Activated CD8-positive, alpha-beta T cell treated with anti-CD3 and anti-CD28 coated beads for 36 hours (primary cell): ENCODE data around the gene DCAF6. TPM values are rescaled to one million over a fixed set of nuclear protein-coding genes. Genes with fewer than 3 reads are reported as not detected.

Experiments used
- ATAC-seq: fragments of 200-7000 bp; cut with Tn5 transposase; one replicate; pipeline ENCODE4 v1.10.0; 2021; ENCODE audit warnings: mild to moderate bottlenecking, moderate library complexity
- CTCF ChIA-PET: fragments of 350-600 bp; sonication (Branson Sonifier 250); formaldehyde crosslinking; loops from one replicate; lab custom pipeline; 2021; ENCODE audit warnings: antibody characterized with exemption; lab: Charles Lee
- POLR2A ChIA-PET: fragments of 350-600 bp; sonication (Branson Sonifier 250); formaldehyde crosslinking; loops from one replicate; lab custom pipeline; 2021; ENCODE audit warnings: antibody characterized with exemption; lab: Charles Lee
- DNase-seq: peaks from one replicate; pipeline ENCODE4 v3.0.0-alpha.2; 2020
- H3K27ac Mint-ChIP-seq: one replicate; pipeline ENCODE4 v1.8.0; 2021; ENCODE audit warnings: mild to moderate bottlenecking, mixed read lengths
- H3K27me3 Mint-ChIP-seq: one replicate; pipeline ENCODE4 v1.8.0; 2021; ENCODE audit warnings: mixed read lengths
- H3K36me3 Mint-ChIP-seq: one replicate; pipeline ENCODE4 v1.8.0; 2021; ENCODE audit warnings: low read depth, mixed read lengths
- H3K4me1 Mint-ChIP-seq: one replicate; pipeline ENCODE4 v1.8.0; 2021; ENCODE audit warnings: low read depth, mixed read lengths
- H3K4me3 Mint-ChIP-seq: one replicate; pipeline ENCODE4 v1.8.0; 2021; ENCODE audit warnings: mild to moderate bottlenecking, moderate library complexity, mixed read lengths
- H3K9me3 Mint-ChIP-seq: one replicate; pipeline ENCODE4 v1.8.0; 2021; ENCODE audit warnings: mixed read lengths
- CTCF ChIP-seq: fragments of 200-600 bp; IDR thresholded peaks from one replicate; pipeline ENCODE4 v1.8.0; 2022; ENCODE audit warnings: antibody characterized with exemption, mild to moderate bottlenecking
- intact Hi-C: fragments of 100-400 bp; cut with micrococcal nuclease; formaldehyde crosslinking; loops from one replicate; pipeline ENCODE4 v1.10.0; 2022
- total RNA-seq, 2 experiments: library from RNA; stranded (reverse); gene quantifications; one replicate each; pipeline ENCODE4 v1.2.3, GENCODE V29; 2021

The DCAF6 gene
- total RNA-seq, 2 experiments from 2014 or later: 21.6 to 22.6 TPM

GRCh38 chr1:167905671-167906070, 30.8 kb upstream of the DCAF6 start:
- ChIA-PET POLR2A (no interaction called here), CTCF (interaction anchor here (1.3 kb wide), 1 partner anchor 263 kb away, joined by 5 read pairs; no protein-coding TSS in a partner anchor)
- no peak for DNase-seq
- H3K4me3 Mint-ChIP-seq: no peak overlapping the region
- no peaks in the 10 kb centered on the region for H3K4me1 Mint-ChIP-seq
- no peak overlapping the region for H3K27ac Mint-ChIP-seq
- TF ChIP-seq CTCF: no peak
- H3K9me3 Mint-ChIP-seq: peaks cover 9% of the 10 kb centered on the region
- intact Hi-C loops: no loop called here
- no peaks in the 10 kb centered on the region for H3K36me3 Mint-ChIP-seq
- no peak for ATAC-seq
- H3K27me3 Mint-ChIP-seq: no peaks in the 10 kb centered on the region

- intact Hi-C loops: no loop called here
- TF ChIP-seq CTCF: no peak
- no peak overlapping the region for H3K27ac Mint-ChIP-seq
- ChIA-PET POLR2A (no interaction called here), CTCF (no interaction called here)
- no peak overlapping the region for H3K4me3 Mint-ChIP-seq
- peaks cover 9% of the 10 kb centered on the region for H3K9me3 Mint-ChIP-seq
- no peaks in the 10 kb centered on the region for H3K27me3 Mint-ChIP-seq
- DNase-seq (no peak), ATAC-seq (no peak)
- H3K36me3 Mint-ChIP-seq: no peaks in the 10 kb centered on the region
- no peaks in the 10 kb centered on the region for H3K4me1 Mint-ChIP-seq
Observed at GRCh38 chr1:167909691-167910180, 26.7 kb upstream of the DCAF6 start.

- H3K9me3 Mint-ChIP-seq: peaks cover 9% of the 10 kb centered on the region
- intact Hi-C loops: no loop called here
- CTCF ChIA-PET: no interaction called here
Observed at GRCh38 chr1:167910530-167910929, 26.0 kb upstream of the DCAF6 start.

GRCh38 chr1:167911413-167911812, 25.1 kb upstream of the DCAF6 start:
- H3K36me3 Mint-ChIP-seq: peaks cover 2% of the 10 kb centered on the region
- no peak for DNase-seq

More at GRCh38 chr1:167910530-167910929, 26.0 kb upstream of the DCAF6 start:
- Mint-ChIP-seq H3K36me3 (peaks cover under 1% of the 10 kb centered on the region), H3K4me1 (no peaks in the 10 kb centered on the region), H3K27me3 (no peaks in the 10 kb centered on the region), H3K27ac (no peak overlapping the region), H3K4me3 (no peak overlapping the region)
- TF ChIP-seq CTCF: no peak
- POLR2A ChIA-PET: no interaction called here
- ATAC-seq (no peak), DNase-seq (no peak)

GRCh38 chr1:167912294-167912693, 24.2 kb upstream of the DCAF6 start:
- H3K36me3 Mint-ChIP-seq: peaks cover 7% of the 10 kb centered on the region
- TF ChIP-seq CTCF: no peak

More at GRCh38 chr1:167911413-167911812, 25.1 kb upstream of the DCAF6 start:
- no peaks in the 10 kb centered on the region for H3K4me1 Mint-ChIP-seq
- H3K27ac Mint-ChIP-seq: no peak overlapping the region
- ATAC-seq: no peak
- intact Hi-C loops: no loop called here
- H3K27me3 Mint-ChIP-seq: no peaks in the 10 kb centered on the region
- ChIA-PET POLR2A (no interaction called here), CTCF (no interaction called here)
- H3K9me3 Mint-ChIP-seq: peaks cover 9% of the 10 kb centered on the region
- no peak for TF ChIP-seq CTCF
- H3K4me3 Mint-ChIP-seq: no peak overlapping the region

More at GRCh38 chr1:167912294-167912693, 24.2 kb upstream of the DCAF6 start:
- Mint-ChIP-seq H3K4me1 (no peaks in the 10 kb centered on the region), H3K27me3 (no peaks in the 10 kb centered on the region), H3K9me3 (peaks cover 9% of the 10 kb centered on the region), H3K27ac (no peak overlapping the region), H3K4me3 (no peak overlapping the region)
- ATAC-seq: no peak
- CTCF ChIA-PET: no interaction called here
- no peak for DNase-seq
- POLR2A ChIA-PET: interaction anchor here (0.7 kb wide), 1 partner anchor 37 kb away, joined by 3 read pairs; no protein-coding TSS in a partner anchor
- intact Hi-C loops: no loop called here
